ENCODE data around the gene SEMA3A.

The SEMA3A gene

GRCh38 chr7:83913174-83913573 is 281.4 kb downstream of the SEMA3A start:
- no peak for DNase-seq

- no peak for DNase-seq
These were observed 286.1 kb downstream of the SEMA3A start for GRCh38 chr7:83908526-83908925.
